ENCODE measurements around the gene PSMD4.

The PSMD4 gene

DNA sequence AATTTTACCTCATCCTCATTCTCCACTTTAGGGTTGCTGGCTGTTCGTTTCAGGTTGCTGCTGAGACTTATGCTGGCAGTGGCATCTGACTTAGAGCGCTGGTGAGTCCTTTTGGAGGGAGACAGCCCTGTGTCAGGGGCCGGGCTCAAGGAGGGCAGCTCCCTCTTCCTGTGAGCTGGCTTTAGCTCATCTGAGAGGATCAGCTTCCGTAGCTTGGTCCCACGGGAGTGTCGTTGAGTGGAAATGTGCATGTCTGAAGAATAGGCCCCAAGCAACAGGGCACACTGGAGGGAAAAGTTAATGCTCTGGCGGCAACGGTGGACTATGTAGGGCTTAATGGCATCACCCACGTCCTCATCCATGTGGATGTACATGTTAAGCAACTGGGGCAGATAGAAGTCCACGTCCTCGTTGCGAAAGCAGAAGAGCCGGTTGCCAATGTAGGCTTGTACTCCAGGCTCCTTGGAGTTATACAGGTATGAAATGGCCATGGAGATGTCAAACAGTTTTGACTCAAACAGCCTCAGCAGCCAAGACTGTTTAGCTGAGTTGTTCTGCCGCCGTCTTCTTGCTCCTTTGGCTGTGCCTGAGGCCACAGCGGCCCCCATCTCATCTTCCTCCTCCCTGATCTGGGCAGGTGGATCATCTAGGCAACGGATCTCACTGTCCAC is 61.2 kb downstream of the PSMD4 start:
- Histone ChIP-seq H3K4me1 (ENCODE audit: control insufficient read depth in 5 of 5, insufficient read depth in 5 of 5, low read length in 5 of 5) (peaks cover 30 to 51% (median 44%) of the 10 kb centered on the region in 5 donors), H3K9ac (ENCODE audit: low read length in 5 of 5) (no peak overlapping the region), H3K27me3 (ENCODE audit: control insufficient read depth in 5 of 5, insufficient read depth in 4 of 5, low read length in 5 of 5) (no peaks in the 10 kb centered on the region), H3K27ac (ENCODE audit: low read depth, low read length) (no peak overlapping the region), H3K9me3 (ENCODE audit: control insufficient read depth in 5 of 5, low read length in 5 of 5) (no peaks in the 10 kb centered on the region), H3K36me3 (ENCODE audit: control insufficient read depth in 5 of 5, insufficient read depth in 5 of 5, low read length in 5 of 5) (peaks cover 9 to 61% (median 52%) of the 10 kb centered on the region in 5 donors), H3K4me3 (ENCODE audit: low read depth in 1 of 5, low read length in 5 of 5) (no peak overlapping the region)

Data from subcutaneous abdominal adipose tissue (tissue), 5 donors.